ENCODE results near the gene THEMIS2.

The THEMIS2 gene

GRCh38 chr1:27928216-27928954 is 56.0 kb downstream of the THEMIS2 start:
- Histone ChIP-seq H3K27me3 (ENCODE audit: insufficient read depth, poor library complexity, severe bottlenecking) (no peaks in the 10 kb centered on the region), H3K27ac (replicated peaks) (no peak overlapping the region), H3K4me3 (replicated peaks; ENCODE audit: insufficient read depth, low read length) (no peak overlapping the region)
- DNase-seq (ENCODE audit: low read depth in 1 of 2, low spot score in 1 of 2) = no peak
- no peak for TF ChIP-seq SPI1 (IDR thresholded peaks at IDR 0.05; ENCODE audit: borderline replicate concordance, low read depth)

- DNase-seq (ENCODE audit: low read depth in 1 of 2, low spot score in 1 of 2) = peak in 1 of 2 experiments; percentile 22
Measured at GRCh38 chr1:27931184-27931583, 58.8 kb downstream of the THEMIS2 start.

GRCh38 chr1:27931759-27932158 is 59.4 kb downstream of the THEMIS2 start:
- peak; percentile 67 to 76 for DNase-seq (ENCODE audit: low read depth in 1 of 2, low spot score in 1 of 2)
- H3K27me3 ChIP-seq (ENCODE audit: insufficient read depth, poor library complexity, severe bottlenecking) = no peaks in the 10 kb centered on the region
- no peak overlapping the region for H3K4me3 ChIP-seq (replicated peaks; ENCODE audit: insufficient read depth, low read length)
- peak overlapping the region; percentile 70 for H3K27ac ChIP-seq (replicated peaks)
- TF ChIP-seq POLR2AphosphoS5 (IDR thresholded peaks at IDR 0.05; ENCODE audit: low read depth) = peak; percentile 38; the same call in 1 of the 2 replicates
- TF ChIP-seq SPI1 (IDR thresholded peaks at IDR 0.05; ENCODE audit: borderline replicate concordance, low read depth) = peak; percentile 80
- peak; percentile 19 for TF ChIP-seq REST (IDR thresholded peaks at IDR 0.05; ENCODE audit: insufficient replicate concordance, low read depth)
- no peak for TF ChIP-seq CTCF (IDR thresholded peaks at IDR 0.05; ENCODE audit: insufficient read depth, low read length)
- TF ChIP-seq GABPA (IDR thresholded peaks at IDR 0.05; ENCODE audit: low read depth) = no peak

More at GRCh38 chr1:27931184-27931583, 58.8 kb downstream of the THEMIS2 start:
- no peaks in the 10 kb centered on the region for H3K27me3 ChIP-seq (ENCODE audit: insufficient read depth, poor library complexity, severe bottlenecking)
- H3K27ac ChIP-seq (replicated peaks) = peak overlapping the region; percentile 70
- no peak for TF ChIP-seq CTCF (IDR thresholded peaks at IDR 0.05; ENCODE audit: insufficient read depth, low read length)
- TF ChIP-seq POLR2AphosphoS5 (IDR thresholded peaks at IDR 0.05; ENCODE audit: low read depth) = no peak
- no peak for TF ChIP-seq GABPA (IDR thresholded peaks at IDR 0.05; ENCODE audit: low read depth)
- no peak for TF ChIP-seq REST (IDR thresholded peaks at IDR 0.05; ENCODE audit: insufficient replicate concordance, low read depth)
- TF ChIP-seq SPI1 (IDR thresholded peaks at IDR 0.05; ENCODE audit: borderline replicate concordance, low read depth) = no peak
- H3K4me3 ChIP-seq (replicated peaks; ENCODE audit: insufficient read depth, low read length) = no peak overlapping the region

- H3K4me3 ChIP-seq (replicated peaks; ENCODE audit: insufficient read depth, low read length) = no peak within 1 kb of the TSS
- no peak for DNase-seq (ENCODE audit: low read depth in 1 of 2, low spot score in 1 of 2)
- TF ChIP-seq CTCF (IDR thresholded peaks at IDR 0.05; ENCODE audit: insufficient read depth, low read length) = no peak
- TF ChIP-seq POLR2AphosphoS5 (IDR thresholded peaks at IDR 0.05; ENCODE audit: low read depth) = no peak
- TF ChIP-seq GABPA (IDR thresholded peaks at IDR 0.05; ENCODE audit: low read depth) = no peak
- H3K27me3 ChIP-seq (ENCODE audit: insufficient read depth, poor library complexity, severe bottlenecking) = no peaks in the 10 kb centered on the region
- no peak within 1 kb of the TSS for H3K27ac ChIP-seq (replicated peaks)
Measured at GRCh38 chr1:27934818-27935549, 62.6 kb downstream of the THEMIS2 start, which contains the start of gene SMPDL3B. Gene SMPDL3B (plus strand): TSS chr1:27935000. CDS start chr1:27935184, 184 bp downstream.

All from HL-60 (cell line).